Lower leg skin (tissue), 3 donors: ENCODE results near the gene GNAT1.

Source experiments
- POLR2A ChIP-seq, 2 donors: fragments of 450-650 bp; IDR thresholded peaks; one replicate each; pipeline ENCODE4 v1.6.1; 2016 to 2017; ENCODE audit warnings: antibody characterized with exemption in 2 of 2, mild to moderate bottlenecking in 1 of 2, moderate library complexity in 1 of 2
- TF ChIP-seq, protein P1 (sequence below), 3 donors: fragments of 450-650 bp; IDR thresholded peaks; one replicate each; pipeline ENCODE4 v1.5.1; 2016; ENCODE audit warnings: antibody characterized with exemption in 3 of 3, mild to moderate bottlenecking in 3 of 3, moderate library complexity in 2 of 3

DNA sequence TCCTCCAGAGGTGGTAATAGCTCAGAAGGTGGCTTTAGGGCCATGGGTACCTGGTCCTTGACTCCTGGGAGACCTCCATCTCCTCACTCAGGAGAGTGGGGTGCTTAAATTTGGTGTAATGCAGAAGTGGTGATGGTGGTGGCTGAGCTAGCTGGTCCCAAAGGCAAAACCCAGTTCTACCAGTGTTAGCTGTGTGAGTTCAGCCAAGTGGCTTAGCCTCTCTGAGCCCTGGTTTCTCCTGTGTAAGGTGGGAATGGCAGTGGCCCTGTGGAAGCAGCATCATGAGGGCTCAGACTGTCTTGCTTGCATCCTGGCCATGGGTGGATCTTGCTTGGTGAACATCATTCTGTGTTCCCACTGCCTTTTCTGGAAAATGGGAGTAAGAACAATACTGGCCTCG lies 26.9 kb upstream of the GNAT1 start:
- TF ChIP-seq, protein P1, sequence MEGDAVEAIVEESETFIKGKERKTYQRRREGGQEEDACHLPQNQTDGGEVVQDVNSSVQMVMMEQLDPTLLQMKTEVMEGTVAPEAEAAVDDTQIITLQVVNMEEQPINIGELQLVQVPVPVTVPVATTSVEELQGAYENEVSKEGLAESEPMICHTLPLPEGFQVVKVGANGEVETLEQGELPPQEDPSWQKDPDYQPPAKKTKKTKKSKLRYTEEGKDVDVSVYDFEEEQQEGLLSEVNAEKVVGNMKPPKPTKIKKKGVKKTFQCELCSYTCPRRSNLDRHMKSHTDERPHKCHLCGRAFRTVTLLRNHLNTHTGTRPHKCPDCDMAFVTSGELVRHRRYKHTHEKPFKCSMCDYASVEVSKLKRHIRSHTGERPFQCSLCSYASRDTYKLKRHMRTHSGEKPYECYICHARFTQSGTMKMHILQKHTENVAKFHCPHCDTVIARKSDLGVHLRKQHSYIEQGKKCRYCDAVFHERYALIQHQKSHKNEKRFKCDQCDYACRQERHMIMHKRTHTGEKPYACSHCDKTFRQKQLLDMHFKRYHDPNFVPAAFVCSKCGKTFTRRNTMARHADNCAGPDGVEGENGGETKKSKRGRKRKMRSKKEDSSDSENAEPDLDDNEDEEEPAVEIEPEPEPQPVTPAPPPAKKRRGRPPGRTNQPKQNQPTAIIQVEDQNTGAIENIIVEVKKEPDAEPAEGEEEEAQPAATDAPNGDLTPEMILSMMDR (IDR thresholded peaks at IDR 0.05) = no peak
- TF ChIP-seq POLR2A (IDR thresholded peaks at IDR 0.05) = no peak
